ENCODE results near the gene AXIN2.

The AXIN2 gene

GRCh38 chr17:65583921-65584603 lies 22.6 kb upstream of the AXIN2 start:
- DNase-seq (ENCODE audit: extremely low read depth, low read depth): no peak
- H3K4me3 ChIP-seq (replicated peaks; ENCODE audit: low read depth, low read length): no peak overlapping the region
- TF ChIP-seq, protein P1, sequence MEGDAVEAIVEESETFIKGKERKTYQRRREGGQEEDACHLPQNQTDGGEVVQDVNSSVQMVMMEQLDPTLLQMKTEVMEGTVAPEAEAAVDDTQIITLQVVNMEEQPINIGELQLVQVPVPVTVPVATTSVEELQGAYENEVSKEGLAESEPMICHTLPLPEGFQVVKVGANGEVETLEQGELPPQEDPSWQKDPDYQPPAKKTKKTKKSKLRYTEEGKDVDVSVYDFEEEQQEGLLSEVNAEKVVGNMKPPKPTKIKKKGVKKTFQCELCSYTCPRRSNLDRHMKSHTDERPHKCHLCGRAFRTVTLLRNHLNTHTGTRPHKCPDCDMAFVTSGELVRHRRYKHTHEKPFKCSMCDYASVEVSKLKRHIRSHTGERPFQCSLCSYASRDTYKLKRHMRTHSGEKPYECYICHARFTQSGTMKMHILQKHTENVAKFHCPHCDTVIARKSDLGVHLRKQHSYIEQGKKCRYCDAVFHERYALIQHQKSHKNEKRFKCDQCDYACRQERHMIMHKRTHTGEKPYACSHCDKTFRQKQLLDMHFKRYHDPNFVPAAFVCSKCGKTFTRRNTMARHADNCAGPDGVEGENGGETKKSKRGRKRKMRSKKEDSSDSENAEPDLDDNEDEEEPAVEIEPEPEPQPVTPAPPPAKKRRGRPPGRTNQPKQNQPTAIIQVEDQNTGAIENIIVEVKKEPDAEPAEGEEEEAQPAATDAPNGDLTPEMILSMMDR (IDR thresholded peaks at IDR 0.05; ENCODE audit: low read depth, low read length, missing control alignments): no peak

DNA sequence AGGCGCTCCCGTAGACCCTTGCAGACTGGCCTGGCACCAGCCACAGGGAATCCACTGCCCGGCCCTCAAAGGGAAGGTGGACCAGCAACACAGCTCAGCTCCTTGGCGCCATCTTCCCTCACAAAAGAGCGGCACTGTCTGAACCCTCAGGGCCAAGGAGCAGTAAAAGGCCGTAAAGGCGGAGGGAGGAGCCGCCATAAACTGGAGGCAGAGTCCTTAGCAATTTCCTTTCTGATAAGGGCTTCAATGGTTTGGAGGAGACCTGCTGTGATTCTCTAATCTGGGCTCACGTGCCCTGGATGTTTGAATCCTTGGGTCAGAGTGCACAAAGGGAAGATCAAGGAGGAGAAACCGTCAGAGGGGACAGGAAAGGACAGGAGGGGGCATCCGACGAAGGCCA lies 15.5 kb upstream of the AXIN2 start:
- DNase-seq (ENCODE audit: extremely low read depth, low read depth): no peak
- TF ChIP-seq, protein P1 (IDR thresholded peaks at IDR 0.05; ENCODE audit: low read depth, low read length, missing control alignments): no peak

GRCh38 chr17:65573282-65573602 lies 11.8 kb upstream of the AXIN2 start:
- no peak overlapping the region for H3K4me3 ChIP-seq (replicated peaks; ENCODE audit: low read depth, low read length)
- TF ChIP-seq, protein P1 (IDR thresholded peaks at IDR 0.05; ENCODE audit: low read depth, low read length, missing control alignments): no peak
- DNase-seq (ENCODE audit: extremely low read depth, low read depth): no peak

More for the DNA sequence above, 15.5 kb upstream of the AXIN2 start:
- H3K4me3 ChIP-seq (replicated peaks; ENCODE audit: low read depth, low read length): no peak overlapping the region

- no peak overlapping the region for H3K4me3 ChIP-seq (replicated peaks; ENCODE audit: low read depth, low read length)
- TF ChIP-seq, protein P1 (IDR thresholded peaks at IDR 0.05; ENCODE audit: low read depth, low read length, missing control alignments): no peak
- no peak for DNase-seq (ENCODE audit: extremely low read depth, low read depth)
Measured at GRCh38 chr17:65572581-65573281, 11.3 kb upstream of the AXIN2 start.

GRCh38 chr17:65572186-65572580 lies 10.7 kb upstream of the AXIN2 start:
- TF ChIP-seq, protein P1 (IDR thresholded peaks at IDR 0.05; ENCODE audit: low read depth, low read length, missing control alignments): no peak
- no peak for DNase-seq (ENCODE audit: extremely low read depth, low read depth)
- no peak overlapping the region for H3K4me3 ChIP-seq (replicated peaks; ENCODE audit: low read depth, low read length)

DNA sequence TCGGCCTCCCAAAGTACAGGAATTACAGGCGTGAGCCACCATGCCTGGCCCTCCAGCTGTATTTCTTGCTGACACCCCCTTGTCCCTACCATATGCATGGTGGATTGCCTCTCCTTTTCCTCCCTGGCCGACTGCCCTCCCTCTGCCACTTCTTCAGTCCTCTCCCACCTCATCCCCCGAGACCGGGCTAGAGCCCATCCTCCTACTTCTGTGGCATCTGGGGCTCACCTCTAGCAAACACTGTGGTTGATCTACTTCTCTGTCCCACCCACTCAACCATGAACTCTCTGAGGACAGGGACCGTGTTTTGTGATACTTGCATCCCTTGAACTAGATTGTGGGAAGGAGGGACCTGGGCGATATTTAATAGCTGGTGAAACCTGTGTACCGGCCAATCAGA lies 7.5 kb upstream of the AXIN2 start:
- TF ChIP-seq, protein P1 (IDR thresholded peaks at IDR 0.05; ENCODE audit: low read depth, low read length, missing control alignments): no peak
- no peak for DNase-seq (ENCODE audit: extremely low read depth, low read depth)
- H3K4me3 ChIP-seq (replicated peaks; ENCODE audit: low read depth, low read length): no peak overlapping the region

All from HFF-Myc (cell line).